CD4-positive, alpha-beta T cell treated with Interferon alpha-2 for 1 hour (primary cell): Measurements from ENCODE around the gene MUC20.
A peak's percentile ranks its signal among the peaks of the same experiment; 100 is the strongest.
"Not testable (repeated sequence)": the region's sequence is repeated elsewhere in the genome, so short reads cannot be mapped to it uniquely, and the experiment has no call there.

Source experiments
- DNase-seq, 2 donors: peaks; one replicate each; pipeline ENCODE4 v3.0.0-alpha.2; 2020 to 2022

The MUC20 gene

GRCh38 chr3:195732940-195733339, 12.2 kb downstream of the MUC20 start:
- no peak for DNase-seq

GRCh38 chr3:195735036-195735695, 14.4 kb downstream of the MUC20 start:
- no peak for DNase-seq

- no peak for DNase-seq
These were observed 16.2 kb downstream of the MUC20 start for GRCh38 chr3:195736866-195737490.

GRCh38 chr3:195737782-195738181, 17.0 kb downstream of the MUC20 start:
- not testable (repeated sequence) for DNase-seq

GRCh38 chr3:195738274-195739044, 17.7 kb downstream of the MUC20 start:
- DNase-seq, result no peak

- DNase-seq, result no peak
These were observed 18.9 kb downstream of the MUC20 start for GRCh38 chr3:195739561-195740111.

GRCh38 chr3:195744437-195744836, 23.7 kb downstream of the MUC20 start:
- no peak for DNase-seq

- DNase-seq, result no peak
These were observed 25.6 kb downstream of the MUC20 start for GRCh38 chr3:195746346-195746745.

- no peak for DNase-seq
These were observed 26.0 kb downstream of the MUC20 start for GRCh38 chr3:195746751-195747150.

- no peak for DNase-seq
These were observed 27.9 kb downstream of the MUC20 start for GRCh38 chr3:195748661-195749060.

GRCh38 chr3:195749101-195749500, 28.3 kb downstream of the MUC20 start:
- not testable (repeated sequence) for DNase-seq

- no peak for DNase-seq
These were observed 30.2 kb downstream of the MUC20 start for GRCh38 chr3:195750797-195751520.

- DNase-seq, result no peak
These were observed 30.8 kb downstream of the MUC20 start for GRCh38 chr3:195751560-195751959.

- DNase-seq, result no peak
These were observed 31.3 kb downstream of the MUC20 start for GRCh38 chr3:195752066-195752465.

- DNase-seq, result no peak
These were observed 32.0 kb downstream of the MUC20 start for GRCh38 chr3:195752546-195753331.

- DNase-seq, result no peak
These were observed 32.8 kb downstream of the MUC20 start for GRCh38 chr3:195753581-195753980.

- no peak for DNase-seq
These were observed 33.4 kb downstream of the MUC20 start for GRCh38 chr3:195754141-195754540.

- no peak for DNase-seq
These were observed 34.1 kb downstream of the MUC20 start for GRCh38 chr3:195754906-195755305.

GRCh38 chr3:195755391-195755790, 34.6 kb downstream of the MUC20 start:
- no peak for DNase-seq

GRCh38 chr3:195755791-195756676, 35.3 kb downstream of the MUC20 start:
- peak; percentile 55 to 62 for DNase-seq

- DNase-seq, result no peak
These were observed 36.6 kb downstream of the MUC20 start for GRCh38 chr3:195757438-195757770.
